ENCODE data around the gene P2RX4.

DNA sequence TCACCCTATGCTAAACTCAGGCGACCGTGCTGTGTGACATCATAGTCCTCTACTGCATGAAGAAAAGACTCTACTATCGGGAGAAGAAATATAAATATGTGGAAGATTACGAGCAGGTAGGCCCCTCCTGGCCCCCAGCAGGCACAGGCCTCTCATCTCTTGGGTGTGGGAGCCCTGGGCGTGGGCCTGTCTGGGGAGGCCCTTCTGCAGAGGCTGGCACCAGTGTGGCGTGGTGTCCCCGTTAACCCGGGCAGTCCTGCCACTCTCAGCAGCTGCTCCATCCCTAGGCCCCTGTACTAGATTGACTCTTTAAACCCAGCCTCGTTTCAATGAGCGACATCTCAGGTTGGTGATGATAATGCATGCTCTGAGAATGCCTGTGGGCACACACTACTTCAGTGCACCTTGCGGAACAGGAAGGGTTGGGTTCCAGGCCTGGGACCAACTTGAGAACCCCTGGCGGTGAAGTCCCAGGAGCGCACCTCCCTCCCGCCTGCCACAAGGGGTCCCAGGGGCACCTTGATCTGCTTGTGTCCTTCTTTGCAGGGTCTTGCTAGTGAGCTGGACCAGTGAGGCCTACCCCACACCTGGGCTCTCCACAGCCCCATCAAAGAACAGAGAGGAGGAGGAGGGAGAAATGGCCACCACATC lies 23.2 kb downstream of the P2RX4 start:
- no peak for TF ChIP-seq POLR2A (IDR thresholded peaks at IDR 0.05)
- TF ChIP-seq, protein P1, sequence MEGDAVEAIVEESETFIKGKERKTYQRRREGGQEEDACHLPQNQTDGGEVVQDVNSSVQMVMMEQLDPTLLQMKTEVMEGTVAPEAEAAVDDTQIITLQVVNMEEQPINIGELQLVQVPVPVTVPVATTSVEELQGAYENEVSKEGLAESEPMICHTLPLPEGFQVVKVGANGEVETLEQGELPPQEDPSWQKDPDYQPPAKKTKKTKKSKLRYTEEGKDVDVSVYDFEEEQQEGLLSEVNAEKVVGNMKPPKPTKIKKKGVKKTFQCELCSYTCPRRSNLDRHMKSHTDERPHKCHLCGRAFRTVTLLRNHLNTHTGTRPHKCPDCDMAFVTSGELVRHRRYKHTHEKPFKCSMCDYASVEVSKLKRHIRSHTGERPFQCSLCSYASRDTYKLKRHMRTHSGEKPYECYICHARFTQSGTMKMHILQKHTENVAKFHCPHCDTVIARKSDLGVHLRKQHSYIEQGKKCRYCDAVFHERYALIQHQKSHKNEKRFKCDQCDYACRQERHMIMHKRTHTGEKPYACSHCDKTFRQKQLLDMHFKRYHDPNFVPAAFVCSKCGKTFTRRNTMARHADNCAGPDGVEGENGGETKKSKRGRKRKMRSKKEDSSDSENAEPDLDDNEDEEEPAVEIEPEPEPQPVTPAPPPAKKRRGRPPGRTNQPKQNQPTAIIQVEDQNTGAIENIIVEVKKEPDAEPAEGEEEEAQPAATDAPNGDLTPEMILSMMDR (IDR thresholded peaks at IDR 0.05): no peak
